Measurements from ENCODE around the gene POU5F1. TPM values are rescaled to one million over a fixed set of nuclear protein-coding genes. Genes with fewer than 3 reads are reported as not detected.
"Not testable (repeated sequence)": the region's sequence is repeated elsewhere in the genome, so short reads cannot be mapped to it uniquely, and the experiment has no call there.

The POU5F1 gene
- polyA plus RNA-seq, 3 donors = 1.9 to 9.2 (median 7.2) TPM

DNA sequence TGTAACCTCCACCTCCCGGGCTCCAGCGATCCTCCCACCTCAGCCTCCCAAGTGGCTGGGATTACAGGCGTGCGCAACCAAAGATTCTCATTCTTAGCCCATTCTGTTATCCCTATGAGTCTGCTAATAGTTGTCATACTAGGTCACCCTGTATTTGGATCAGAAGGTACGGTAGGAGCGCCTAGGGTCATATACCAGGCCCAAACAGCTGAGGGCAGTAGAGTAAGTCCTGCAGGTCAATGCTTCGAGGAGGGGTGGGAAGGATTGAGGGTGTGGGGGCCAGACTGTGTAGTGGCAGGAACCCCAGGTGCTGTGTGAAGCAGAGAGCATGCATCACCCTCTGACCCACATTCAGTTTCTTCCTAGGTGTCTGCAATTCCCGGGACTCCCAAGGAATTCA lies 22.7 kb upstream of the POU5F1 start:
- no peak for DNase-seq

DNA sequence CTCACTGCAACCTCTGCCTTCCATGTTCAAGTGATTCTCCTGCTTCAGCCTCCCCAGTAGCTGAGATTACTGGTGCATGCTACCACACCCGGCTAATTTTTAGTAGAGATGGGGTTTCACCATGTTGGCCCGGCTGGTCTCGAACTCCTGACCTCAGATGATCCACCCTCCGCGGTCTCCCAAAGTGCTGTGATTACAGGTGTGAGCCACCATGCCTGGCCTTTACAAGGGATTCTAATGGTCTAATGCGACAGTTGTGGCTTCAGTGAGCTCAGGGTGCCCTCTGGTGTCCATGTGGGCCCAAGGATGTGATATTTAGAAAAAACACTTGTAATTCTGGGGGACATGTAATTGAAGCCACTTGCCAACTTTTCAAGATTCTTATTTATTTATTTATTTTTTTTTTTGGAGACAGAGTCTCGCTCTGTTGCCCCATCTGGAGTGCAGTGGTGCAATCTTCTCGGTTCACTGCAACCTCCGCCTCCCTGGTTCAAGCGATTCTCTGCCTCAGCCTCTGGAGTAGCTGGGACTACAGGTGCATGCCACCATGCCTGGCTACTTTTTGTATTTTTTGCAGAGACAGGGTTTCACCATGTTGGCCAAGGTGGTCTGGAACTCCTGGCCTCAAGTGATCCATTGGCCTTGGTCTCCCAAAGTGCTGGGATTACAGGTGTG lies 22.1 kb upstream of the POU5F1 start:
- peak; percentile 58 for DNase-seq

DNA sequence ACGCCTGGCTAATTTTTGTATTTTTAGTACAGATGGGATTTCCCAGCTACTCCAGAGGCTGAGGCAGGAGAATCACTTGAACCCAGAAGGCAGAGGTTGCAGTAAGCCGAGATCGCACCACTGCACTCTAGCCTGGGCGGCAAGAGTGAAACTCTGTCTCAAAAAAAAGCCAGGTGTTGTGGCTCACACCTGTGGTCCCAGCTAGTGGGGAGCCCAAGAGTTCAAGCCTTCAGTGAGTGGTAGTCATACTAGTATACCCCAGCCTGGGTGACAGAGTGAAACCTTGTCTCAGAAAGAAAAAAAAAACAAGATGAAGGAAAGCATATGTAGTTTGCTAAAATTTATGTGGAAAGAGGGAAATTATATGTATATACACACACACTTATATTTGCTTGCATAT lies 20.0 kb upstream of the POU5F1 start:
- DNase-seq = no peak

DNA sequence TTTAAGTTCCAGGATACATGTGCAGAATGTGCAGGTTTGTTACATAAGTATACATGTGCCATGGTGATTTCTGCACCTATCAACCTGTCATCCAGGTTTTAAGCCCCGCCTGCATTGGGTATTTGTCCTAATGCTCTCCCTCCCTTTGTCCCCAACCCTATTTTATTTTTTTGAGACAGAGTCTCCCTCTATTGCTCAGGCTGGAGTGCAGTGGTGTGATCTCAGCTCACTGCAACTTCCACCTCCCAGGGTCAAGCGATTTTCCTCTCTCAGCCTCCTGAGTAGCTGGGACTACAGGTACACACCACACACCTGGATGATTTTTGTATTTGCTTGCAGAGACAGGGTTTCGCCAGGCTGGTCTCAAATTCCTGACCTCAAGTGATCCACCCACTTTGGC lies 18.7 kb upstream of the POU5F1 start:
- not testable (repeated sequence) for DNase-seq

DNA sequence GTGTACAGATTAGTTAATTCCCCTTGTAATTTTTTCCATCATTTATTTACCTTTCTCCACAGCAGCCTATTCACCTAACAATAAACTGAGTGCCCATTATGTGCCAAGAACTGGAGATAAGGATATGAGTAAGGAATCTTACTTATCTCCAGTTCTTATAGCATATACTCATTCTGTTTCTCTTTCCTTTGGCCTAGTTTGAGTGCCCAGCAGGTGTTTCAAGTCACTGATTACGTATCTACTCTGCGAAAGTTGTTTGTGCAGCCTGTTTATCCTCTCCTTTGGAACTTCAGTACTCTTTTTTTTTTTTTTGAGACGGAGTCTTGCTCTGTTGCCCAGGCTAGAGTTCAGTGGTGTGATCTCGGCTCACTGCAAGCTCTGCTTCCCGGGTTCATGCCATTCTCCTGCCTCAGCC lies 17.3 kb upstream of the POU5F1 start:
- DNase-seq = no peak

DNA sequence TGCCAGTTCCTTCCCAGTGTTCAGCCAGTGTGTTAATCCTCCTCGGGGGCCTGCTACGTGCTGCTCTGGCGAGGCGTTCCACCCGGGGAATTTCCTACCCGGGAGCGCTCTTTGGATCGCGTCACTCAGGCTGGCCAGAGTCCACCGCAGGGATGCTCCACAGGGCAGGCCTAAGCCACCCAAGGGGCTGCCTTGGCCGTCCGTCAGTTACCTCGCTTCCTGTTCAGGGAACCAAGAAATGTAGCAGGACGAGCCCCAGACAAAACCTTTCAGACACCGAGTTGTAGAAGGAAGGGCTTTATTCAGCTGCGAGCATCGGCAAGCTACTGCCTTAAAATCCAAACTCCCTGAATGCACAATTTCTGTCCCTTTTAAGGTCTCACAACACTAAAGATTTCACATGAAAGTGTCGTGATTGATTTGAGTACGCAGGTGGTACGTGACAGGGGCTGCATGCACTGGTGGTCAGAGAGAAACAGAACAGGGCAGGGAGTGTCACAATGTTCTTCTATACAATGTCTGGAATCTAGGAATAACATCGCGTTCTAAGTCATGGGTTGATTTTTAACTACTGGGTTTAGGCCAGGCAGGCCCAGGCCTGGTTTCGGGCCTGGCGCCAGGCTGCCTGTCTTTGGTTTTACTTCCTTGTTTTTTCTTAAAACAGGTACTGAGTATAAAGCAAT lies 15.7 kb upstream of the POU5F1 start:
- no peak for DNase-seq

DNA sequence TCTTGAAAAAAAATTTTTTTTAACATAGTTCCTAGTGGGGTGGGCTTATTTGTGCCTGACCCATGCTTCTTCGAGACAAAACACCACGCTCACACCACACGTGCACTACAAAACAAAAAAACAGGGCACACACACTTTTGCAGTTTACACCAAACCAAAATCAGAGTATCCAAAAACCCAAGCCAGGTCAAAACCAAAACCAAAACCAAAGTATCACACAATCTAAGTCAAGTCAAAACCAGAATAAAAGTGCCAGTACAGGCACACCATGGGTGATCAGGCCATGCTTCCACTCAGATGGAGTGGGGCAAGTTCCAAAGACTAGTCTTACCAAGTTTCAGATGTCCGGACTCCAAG lies 15.2 kb upstream of the POU5F1 start:
- not testable (repeated sequence) for DNase-seq

DNA sequence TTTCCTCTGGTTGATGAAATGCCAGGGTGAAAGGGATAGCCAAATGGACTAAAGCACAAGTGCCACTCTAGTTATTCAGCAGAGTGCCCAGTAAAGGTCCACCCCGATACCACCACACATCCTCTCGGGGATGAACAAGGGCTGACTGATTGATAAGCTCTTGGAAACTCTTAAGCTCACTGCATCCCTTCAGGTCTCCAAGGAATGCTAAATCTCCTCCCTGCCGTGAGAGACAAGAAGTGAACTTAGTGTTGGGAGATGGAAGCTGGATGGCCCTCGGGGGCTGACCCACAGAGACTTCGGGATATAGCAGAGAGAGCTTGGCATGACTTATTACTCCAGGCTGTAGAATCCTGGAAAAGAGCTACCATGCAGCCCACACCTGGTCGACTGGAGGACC lies 13.4 kb upstream of the POU5F1 start:
- not testable (repeated sequence) for DNase-seq

DNA sequence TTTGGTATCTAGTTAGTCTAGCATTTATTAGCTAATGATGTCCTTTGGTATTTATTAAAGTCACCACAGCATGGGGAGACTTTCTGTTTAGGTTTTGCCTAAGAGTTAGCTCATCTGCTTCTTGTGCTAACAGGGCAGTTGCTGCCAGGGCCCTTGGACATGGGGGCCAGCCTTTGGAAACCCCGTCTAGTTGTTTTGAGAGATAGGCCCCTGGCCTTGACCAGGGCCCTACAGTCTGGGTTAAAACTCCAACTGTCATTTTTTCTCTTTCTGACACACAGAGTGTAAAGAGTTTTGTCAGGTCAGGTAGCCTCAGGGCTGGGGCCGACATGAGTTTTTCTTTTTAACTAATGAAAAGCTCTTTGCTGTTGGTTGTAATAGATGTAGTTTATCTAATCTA lies 12.8 kb upstream of the POU5F1 start:
- not testable (repeated sequence) for DNase-seq

DNA sequence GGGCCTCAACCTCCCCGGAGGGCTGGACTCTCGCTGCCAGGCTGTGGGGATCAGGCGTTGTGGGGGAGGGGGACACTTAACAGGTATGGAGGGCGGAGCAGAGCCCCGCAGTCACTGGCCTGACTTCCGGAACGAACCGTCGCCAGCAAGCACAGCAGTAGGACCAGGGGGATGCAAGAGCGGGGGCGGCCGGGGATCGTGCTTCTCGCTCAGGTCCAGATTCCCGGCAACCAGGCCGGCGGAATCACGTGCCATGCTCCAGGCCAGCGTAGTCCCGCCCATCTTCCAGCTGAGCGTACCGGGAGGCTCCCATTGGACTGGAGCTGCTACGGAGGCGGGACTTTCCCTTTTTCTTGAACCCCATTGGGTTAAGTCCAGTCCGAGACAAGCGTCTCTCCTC lies 10.0 kb upstream of the POU5F1 start:
- no peak for DNase-seq

DNA sequence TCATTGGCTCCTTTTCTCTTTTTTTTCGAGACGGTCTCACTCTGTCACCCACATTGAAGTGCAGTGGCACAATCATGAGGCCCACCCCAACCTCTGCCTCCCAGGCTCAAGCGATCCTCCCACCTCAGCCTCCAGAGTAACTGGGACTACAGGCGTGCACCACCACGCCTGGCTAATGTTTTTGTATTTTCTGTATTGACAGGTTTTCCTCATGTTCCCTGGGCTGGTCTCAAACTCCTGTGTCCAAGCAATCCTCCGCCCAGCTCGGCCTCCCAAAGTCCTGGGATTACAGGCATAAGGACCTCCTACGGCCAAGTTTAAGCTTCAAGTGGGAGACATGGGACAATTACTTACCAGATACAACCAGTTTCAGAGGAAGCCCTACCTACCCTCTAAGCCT lies 9.4 kb upstream of the POU5F1 start:
- DNase-seq = no peak

DNA sequence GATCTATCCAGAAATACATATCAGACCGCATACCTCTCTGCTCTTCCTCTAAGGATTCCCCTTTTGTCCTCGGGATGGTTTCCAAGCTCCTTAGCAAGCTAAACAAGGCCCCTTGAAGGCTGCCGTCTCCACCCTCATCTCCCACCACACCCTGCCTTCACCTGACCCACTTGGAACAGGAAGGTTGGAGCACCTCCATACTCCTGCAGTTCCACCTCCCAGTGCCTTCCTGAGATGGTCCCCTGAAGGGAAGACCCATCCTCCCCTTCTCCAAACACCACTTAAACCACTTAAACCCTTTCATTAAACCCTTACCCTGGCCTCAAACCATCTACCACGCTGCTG lies 8.5 kb upstream of the POU5F1 start:
- no peak for DNase-seq

DNA sequence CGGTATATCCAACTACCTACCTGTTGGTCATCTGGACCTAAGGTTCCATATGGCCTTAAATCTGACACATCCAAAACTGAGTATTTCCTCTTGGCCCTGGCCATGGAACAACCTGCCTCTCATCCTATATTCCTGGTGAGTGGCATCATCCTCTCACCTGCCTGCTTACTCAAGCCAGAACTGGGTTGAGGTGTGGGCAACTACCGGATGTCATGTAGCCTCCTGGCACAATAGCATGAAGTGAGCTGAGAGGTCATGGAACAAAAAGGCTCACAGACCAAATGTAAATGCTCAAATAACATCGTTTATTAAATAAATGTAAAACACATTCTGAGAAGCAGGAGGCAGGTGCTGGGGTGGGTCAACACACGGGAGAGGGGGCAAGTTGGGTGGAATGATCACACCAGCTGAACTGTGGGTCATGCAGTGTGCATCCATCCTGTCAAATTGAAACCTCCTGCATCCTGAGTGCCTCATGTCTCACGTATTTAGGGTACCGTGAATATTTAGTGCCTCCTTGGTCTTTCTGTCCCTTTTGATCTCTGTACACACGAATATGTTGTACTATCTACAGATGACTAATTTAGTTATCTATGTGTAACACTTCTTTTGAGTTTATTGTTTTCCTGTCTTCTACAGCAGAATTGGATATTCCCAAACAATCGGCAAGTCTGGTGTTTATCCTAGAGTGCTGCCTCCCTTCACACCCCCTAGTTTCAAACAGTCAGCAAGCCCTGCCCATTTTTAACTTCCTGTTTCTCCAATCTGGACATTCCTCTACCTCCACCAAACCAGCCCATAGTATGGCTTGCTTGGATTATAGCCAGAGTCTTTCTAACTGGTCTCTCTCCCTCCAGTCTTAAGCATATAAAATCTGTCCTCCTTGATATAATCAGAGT lies 7.9 kb upstream of the POU5F1 start:
- DNase-seq = no peak

DNA sequence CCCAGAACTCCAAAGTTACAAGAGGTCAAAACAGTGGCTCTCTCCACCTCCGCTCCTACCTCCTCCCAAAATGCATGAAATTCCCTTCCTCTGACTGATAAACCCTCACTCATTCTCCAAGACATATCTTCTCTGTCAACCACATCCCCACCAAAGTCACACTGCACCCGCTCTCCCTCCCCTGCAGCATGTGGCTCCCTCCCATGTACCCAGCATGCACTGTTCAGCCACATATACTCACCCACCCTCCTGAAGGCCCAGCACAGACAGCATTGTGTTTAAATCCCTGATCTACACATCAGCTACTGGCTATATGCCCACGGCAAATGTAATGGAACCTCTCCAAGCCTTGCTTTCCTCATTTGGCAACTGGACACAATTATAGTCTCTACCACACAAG lies 5.5 kb upstream of the POU5F1 start:
- DNase-seq = no peak

DNA sequence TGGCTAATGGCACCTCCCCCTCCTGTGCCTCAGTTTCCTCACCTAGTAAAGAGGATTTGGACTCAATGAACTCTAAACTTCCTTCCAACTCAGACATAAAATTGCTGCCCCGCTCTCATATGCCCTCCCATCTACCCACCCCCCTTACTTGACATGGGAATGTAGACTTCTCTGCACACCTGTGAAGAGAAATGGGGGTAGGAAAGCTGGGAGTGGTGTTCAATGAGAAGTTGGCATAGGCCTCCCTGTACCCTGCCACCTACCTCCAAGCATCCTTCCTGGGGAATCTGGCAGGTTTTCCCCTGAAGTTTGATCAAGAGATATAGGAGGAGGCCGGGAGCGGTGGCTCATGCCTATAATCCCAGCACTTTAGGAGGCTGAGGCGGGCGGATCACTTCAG lies 3.9 kb upstream of the POU5F1 start:
- no peak for DNase-seq

DNA sequence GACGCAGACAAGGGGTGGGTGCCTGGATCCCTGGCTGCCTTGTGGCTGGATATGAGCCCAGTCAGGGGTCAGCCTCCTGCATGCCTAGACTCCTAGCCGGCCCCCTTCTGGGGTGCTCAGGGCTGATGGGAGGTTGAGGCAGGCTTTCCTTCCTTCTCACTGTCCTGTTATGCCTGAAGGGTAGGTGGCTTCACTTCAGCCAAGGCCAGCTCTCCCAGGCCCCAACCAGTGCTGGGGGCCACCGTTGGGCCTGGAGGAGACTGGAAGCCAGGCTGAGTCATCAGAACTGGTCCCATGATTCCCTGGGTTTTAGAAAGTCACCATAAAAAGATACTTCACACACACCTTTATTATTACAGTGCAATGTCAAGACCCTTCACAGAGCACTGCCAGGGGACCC lies 2.9 kb upstream of the POU5F1 start:
- no peak for DNase-seq

DNA sequence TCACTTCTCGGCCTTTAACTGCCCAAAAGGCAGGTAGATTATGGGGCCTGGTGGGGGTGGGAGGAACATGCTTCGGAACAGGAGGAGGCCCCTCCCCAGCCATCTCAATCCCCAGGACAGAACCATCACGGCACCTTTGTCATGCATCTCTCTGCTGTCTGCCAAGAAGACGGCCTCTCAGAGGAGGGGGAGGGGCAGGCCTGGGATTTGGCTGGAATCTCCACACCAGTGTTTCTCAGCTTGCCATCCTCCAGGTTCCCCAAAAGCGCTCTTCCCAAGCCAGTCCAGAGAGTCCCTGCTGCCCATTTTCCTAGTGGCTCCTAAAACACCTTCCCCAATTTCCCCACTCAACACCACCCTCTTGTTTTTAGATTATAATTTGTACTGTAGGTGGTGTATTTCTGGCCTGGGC lies 2.5 kb upstream of the POU5F1 start:
- DNase-seq = no peak

DNA sequence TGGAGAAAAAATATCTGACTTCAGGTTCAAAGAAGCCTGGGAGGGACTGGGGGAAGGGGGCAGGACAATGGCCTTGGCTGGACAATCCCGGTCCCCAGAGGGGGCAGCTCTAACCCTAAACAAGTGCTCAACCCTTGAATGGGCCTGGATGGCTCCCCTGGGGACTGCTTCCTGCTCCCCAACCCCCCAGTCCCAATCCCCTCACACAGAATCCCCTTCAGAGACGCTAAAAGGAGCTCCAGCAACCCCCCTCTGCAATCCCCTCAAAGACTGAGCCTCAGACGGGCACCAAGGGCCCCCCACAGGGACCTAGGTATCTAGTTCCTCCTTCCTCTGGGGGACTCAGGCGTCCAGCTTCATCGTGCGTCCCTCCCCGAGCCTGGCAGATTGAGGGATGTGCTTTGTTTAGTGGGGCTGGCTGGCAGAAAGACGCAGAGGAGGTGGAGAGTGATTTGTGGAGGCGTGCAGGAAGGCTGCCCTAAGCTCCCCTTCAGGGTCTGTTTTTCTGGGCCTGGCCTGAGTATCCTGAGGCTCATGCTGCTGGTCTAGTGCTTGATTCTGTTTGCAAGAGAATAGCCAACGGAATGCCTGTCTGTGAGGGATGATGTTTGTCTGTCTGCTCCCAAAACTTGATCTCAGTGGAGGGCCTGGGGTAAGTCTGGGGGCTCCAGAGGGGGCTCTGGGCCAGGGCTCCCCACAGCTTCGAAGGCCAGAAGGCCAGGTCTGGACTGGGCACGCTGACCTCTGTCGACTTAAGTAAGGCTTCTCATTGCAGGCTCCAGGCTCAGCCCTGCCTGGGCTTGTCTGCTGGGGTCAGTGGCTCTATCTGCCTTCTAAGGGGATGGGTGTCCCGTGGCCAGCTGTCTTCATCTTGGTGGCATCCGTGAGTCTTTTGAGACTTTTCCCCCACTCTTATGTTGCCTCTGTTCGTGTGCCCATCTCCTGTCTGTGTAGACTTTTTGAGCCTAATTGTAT lies 1.7 kb upstream of the POU5F1 start:
- no peak for DNase-seq

DNA sequence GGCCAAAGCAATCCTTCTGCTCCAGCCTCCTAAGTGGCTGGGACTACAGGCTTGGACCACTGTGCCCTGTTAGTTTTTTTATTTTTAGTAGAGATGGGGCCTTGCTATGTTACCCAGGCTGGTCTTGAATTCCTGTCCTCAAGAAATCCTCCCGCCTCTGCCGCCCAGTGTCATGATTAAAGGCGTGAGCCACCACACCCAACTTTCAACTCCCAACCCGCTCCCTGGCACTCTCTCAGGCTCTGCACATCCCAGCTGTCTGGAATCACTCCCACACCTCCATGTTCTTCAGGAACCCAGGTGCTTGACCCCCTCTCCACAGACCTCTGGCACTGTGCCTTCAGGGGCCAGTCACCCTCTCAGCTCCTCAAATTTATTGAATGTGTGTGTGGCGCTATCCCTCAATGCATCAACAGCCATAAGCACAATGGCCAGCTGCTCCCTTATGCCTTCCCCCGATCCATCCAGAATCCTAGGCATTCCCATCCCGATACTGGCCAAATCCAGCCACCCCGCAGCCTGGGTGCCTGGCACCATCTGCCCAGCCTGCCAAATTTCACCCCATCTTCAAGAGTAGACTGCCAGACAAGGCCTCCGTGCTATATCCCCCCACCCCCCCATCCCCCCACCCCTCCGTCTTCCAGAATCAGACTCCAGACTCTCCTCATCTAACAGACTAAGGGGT lies 647 bp upstream of the POU5F1 start:
- DNase-seq = no peak

DNA sequence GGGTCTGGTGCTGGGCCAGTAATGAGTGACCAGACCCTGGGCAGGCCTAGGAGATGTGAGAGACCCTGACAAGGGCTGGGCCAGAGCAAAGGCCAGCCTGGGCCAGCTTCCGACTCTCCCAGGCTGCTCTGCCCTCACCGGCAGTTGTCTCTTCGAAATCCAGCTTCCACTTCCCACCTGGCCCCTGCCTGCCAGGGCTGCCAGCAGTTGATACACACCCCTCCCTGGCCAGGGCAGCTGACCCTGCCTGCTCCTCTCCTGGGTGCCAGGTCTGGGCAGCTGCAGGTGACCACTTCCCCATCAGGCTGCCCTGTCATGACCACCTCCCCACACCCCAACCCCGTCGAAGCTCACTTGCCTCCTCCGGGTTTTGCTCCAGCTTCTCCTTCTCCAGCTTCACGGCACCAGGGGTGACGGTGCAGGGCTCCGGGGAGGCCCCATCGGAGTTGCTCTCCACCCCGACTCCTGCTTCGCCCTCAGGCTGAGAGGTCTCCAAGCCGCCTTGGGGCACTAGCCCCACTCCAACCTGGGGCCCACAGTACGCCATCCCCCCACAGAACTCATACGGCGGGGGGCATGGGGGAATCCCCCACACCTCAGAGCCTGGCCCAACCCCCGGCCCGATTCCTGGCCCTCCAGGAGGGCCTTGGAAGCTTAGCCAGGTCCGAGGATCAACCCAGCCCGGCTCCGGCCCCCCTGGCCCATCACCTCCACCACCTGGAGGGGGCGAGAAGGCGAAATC lies 453 bp downstream of the POU5F1 start:
- not testable (repeated sequence) for DNase-seq

Measured in renal pelvis (tissue), 4 donors.